SH-SY5Y (cell line): ENCODE results near the gene PRDM2.

ENCODE experiments used
- GATA2 ChIP-seq: IDR thresholded peaks from 2 replicates; pipeline ENCODE4 v1.6.1; 2011; ENCODE audit warnings: mild to moderate bottlenecking, low read depth, low read length
- GATA3 ChIP-seq: IDR thresholded peaks from 2 replicates; pipeline ENCODE4 v1.6.1; 2011; ENCODE audit warnings: low read depth, mild to moderate bottlenecking, low read length, moderate library complexity

GRCh38 chr1:13763991-13764390 is 64.0 kb downstream of the PRDM2 start:
- TF ChIP-seq GATA2: no peak
- no peak for TF ChIP-seq GATA3
